A673 (cell line): ENCODE measurements around the gene SEMA5A.

Experiments
- CTCF ChIP-seq: fragments of 300-800, 200-600 bp; sonication (generic); conservative IDR thresholded peaks from 2 replicates; pipeline ENCODE4 v1.5.1; 2017; ENCODE audit warnings: low read depth, mild to moderate bottlenecking, antibody characterized with exemption, low read length, moderate library complexity, mixed read lengths
- EZH2 ChIP-seq: fragments of 200-600 bp; sonication (generic); IDR thresholded peaks from 2 replicates; pipeline ENCODE4 v1.6.1; 2017; ENCODE audit warnings: borderline replicate concordance, low read depth, mild to moderate bottlenecking, mixed read lengths, antibody characterized with exemption, low read length; ENCODE audit not compliant: poor library complexity, severe bottlenecking

- TF ChIP-seq EZH2 (no peak), CTCF (no peak)
Measured at GRCh38 chr5:9058161-9058560, 487.7 kb downstream of the SEMA5A start.
